Mucosa of stomach (tissue), 1 donor: ENCODE results near the gene BPI.
"Not testable (repeated sequence)": the region's sequence is repeated elsewhere in the genome, so short reads cannot be mapped to it uniquely, and the experiment has no call there.

Experiments
- H3K27me3 ChIP-seq: one replicate; pipeline ENCODE4 v1.7.0; 2013; ENCODE audit warnings: mild to moderate bottlenecking, low read length; ENCODE audit not compliant: control insufficient read depth, insufficient read depth
- H3K36me3 ChIP-seq: one replicate; pipeline ENCODE4 v1.7.0; 2013; ENCODE audit warnings: low read length; ENCODE audit not compliant: control insufficient read depth, insufficient read depth
- H3K4me1 ChIP-seq: one replicate; pipeline ENCODE4 v1.7.0; 2013; ENCODE audit warnings: mild to moderate bottlenecking, low read length; ENCODE audit not compliant: control insufficient read depth, insufficient read depth
- H3K4me3 ChIP-seq: one replicate; pipeline ENCODE4 v1.7.0; 2013; ENCODE audit warnings: low read length
- H3K9ac ChIP-seq: one replicate; pipeline ENCODE4 v1.7.0; 2013; ENCODE audit warnings: mild to moderate bottlenecking, low read length, moderate library complexity
- H3K9me3 ChIP-seq: one replicate; pipeline ENCODE4 v1.7.0; 2013; ENCODE audit warnings: mild to moderate bottlenecking, low read length, moderate library complexity; ENCODE audit not compliant: control insufficient read depth
- donor health status: Pancreatic carcinoma.

BPI gene

GRCh38 chr20:38303908-38304379 lies at the start of gene BPI:
Gene BPI (plus strand): TSS chr20:38304156. CDS start chr20:38304224, 68 bp downstream.
- Histone ChIP-seq H3K9ac (no peak within 1 kb of the TSS), H3K9me3 (no peaks in the 10 kb centered on the region), H3K4me3 (no peak within 1 kb of the TSS), H3K36me3 (no peaks in the 10 kb centered on the region), H3K4me1 (no peaks in the 10 kb centered on the region), H3K27me3 (peaks cover 7% of the 10 kb centered on the region)

- not testable (repeated sequence) for H3K9me3 ChIP-seq, H3K4me3 ChIP-seq, H3K4me1 ChIP-seq, H3K36me3 ChIP-seq, H3K27me3 ChIP-seq, H3K9ac ChIP-seq
These were observed 49.3 kb upstream of the BPI start for GRCh38 chr20:38254621-38255020.

GRCh38 chr20:38255393-38255792 lies 48.6 kb upstream of the BPI start:
- Histone ChIP-seq H3K9ac (no peak overlapping the region), H3K4me3 (no peak overlapping the region), H3K4me1 (peaks cover 6% of the 10 kb centered on the region), H3K36me3 (no peaks in the 10 kb centered on the region), H3K9me3 (no peaks in the 10 kb centered on the region), H3K27me3 (peaks cover 16% of the 10 kb centered on the region)

GRCh38 chr20:38256021-38256420 lies 47.9 kb upstream of the BPI start:
- no peak overlapping the region for H3K9ac ChIP-seq
- no peaks in the 10 kb centered on the region for H3K9me3 ChIP-seq
- peaks cover 6% of the 10 kb centered on the region for H3K4me1 ChIP-seq
- no peak overlapping the region for H3K4me3 ChIP-seq
- H3K36me3 ChIP-seq: no peaks in the 10 kb centered on the region
- H3K27me3 ChIP-seq: peaks cover 19% of the 10 kb centered on the region

GRCh38 chr20:38256966-38257365 lies 47.0 kb upstream of the BPI start:
- H3K9me3 ChIP-seq: no peaks in the 10 kb centered on the region
- H3K36me3 ChIP-seq: no peaks in the 10 kb centered on the region
- H3K4me3 ChIP-seq: no peak overlapping the region
- H3K27me3 ChIP-seq: peaks cover 23% of the 10 kb centered on the region
- H3K4me1 ChIP-seq: peaks cover 6% of the 10 kb centered on the region
- no peak overlapping the region for H3K9ac ChIP-seq

- Histone ChIP-seq H3K27me3 (peaks cover 23% of the 10 kb centered on the region), H3K9me3 (no peaks in the 10 kb centered on the region), H3K36me3 (no peaks in the 10 kb centered on the region), H3K4me3 (no peak overlapping the region), H3K4me1 (peaks cover 6% of the 10 kb centered on the region), H3K9ac (no peak overlapping the region)
These were observed 45.3 kb upstream of the BPI start for GRCh38 chr20:38258545-38259215.

- Histone ChIP-seq H3K4me1 (peaks cover 6% of the 10 kb centered on the region), H3K27me3 (peaks cover 23% of the 10 kb centered on the region), H3K4me3 (no peak overlapping the region), H3K36me3 (no peaks in the 10 kb centered on the region), H3K9ac (peak overlapping the region; percentile 1), H3K9me3 (no peaks in the 10 kb centered on the region)
These were observed 44.0 kb upstream of the BPI start for GRCh38 chr20:38260025-38260377.

GRCh38 chr20:38260378-38261053 lies 43.4 kb upstream of the BPI start, which contains the start of gene KIAA1755:
Gene KIAA1755 (minus strand): TSS chr20:38260735. CDS start chr20:38260500, 235 bp downstream.
- no peaks in the 10 kb centered on the region for H3K36me3 ChIP-seq
- H3K4me3 ChIP-seq: no peak within 1 kb of the TSS
- peak within 1 kb of the TSS; percentile 1 for H3K9ac ChIP-seq
- peaks cover 6% of the 10 kb centered on the region for H3K4me1 ChIP-seq
- H3K9me3 ChIP-seq: no peaks in the 10 kb centered on the region
- peaks cover 23% of the 10 kb centered on the region for H3K27me3 ChIP-seq

- H3K36me3 ChIP-seq: no peaks in the 10 kb centered on the region
- no peak overlapping the region for H3K9ac ChIP-seq
- H3K4me1 ChIP-seq: peaks cover 6% of the 10 kb centered on the region
- H3K9me3 ChIP-seq: no peaks in the 10 kb centered on the region
- H3K4me3 ChIP-seq: no peak overlapping the region
- H3K27me3 ChIP-seq: peaks cover 23% of the 10 kb centered on the region
These were observed 42.9 kb upstream of the BPI start for GRCh38 chr20:38261054-38261390.

- no peaks in the 10 kb centered on the region for H3K36me3 ChIP-seq
- no peak overlapping the region for H3K9ac ChIP-seq
- no peak overlapping the region for H3K4me3 ChIP-seq
- no peaks in the 10 kb centered on the region for H3K9me3 ChIP-seq
- peaks cover 23% of the 10 kb centered on the region for H3K27me3 ChIP-seq
- H3K4me1 ChIP-seq: peaks cover 6% of the 10 kb centered on the region
These were observed 41.0 kb upstream of the BPI start for GRCh38 chr20:38262931-38263330.

GRCh38 chr20:38266426-38266825 lies 37.5 kb upstream of the BPI start:
- Histone ChIP-seq H3K9me3 (no peaks in the 10 kb centered on the region), H3K9ac (no peak overlapping the region), H3K4me3 (no peak overlapping the region), H3K4me1 (peaks cover 8% of the 10 kb centered on the region), H3K27me3 (peaks cover 1% of the 10 kb centered on the region), H3K36me3 (no peaks in the 10 kb centered on the region)

GRCh38 chr20:38267296-38267695 lies 36.7 kb upstream of the BPI start:
- Histone ChIP-seq H3K27me3 (peaks cover 4% of the 10 kb centered on the region), H3K9ac (no peak overlapping the region), H3K4me3 (no peak overlapping the region), H3K4me1 (peaks cover 8% of the 10 kb centered on the region), H3K9me3 (no peaks in the 10 kb centered on the region), H3K36me3 (no peaks in the 10 kb centered on the region)
